Epithelial cell of esophagus (primary cell): ENCODE results near the gene P2RY2.

Experiments
- DNase-seq: peaks from one replicate; pipeline ENCODE4 v3.0.0; 2010; ENCODE audit warnings: low read depth
- H3K4me3 ChIP-seq: 2 replicates; pipeline ENCODE4 v1.5.1; 2011; ENCODE audit warnings: mild to moderate bottlenecking, low read length, control low read depth
- TF ChIP-seq, protein P1 (sequence below): IDR thresholded peaks from 2 replicates; pipeline ENCODE4 v1.5.1; 2011; ENCODE audit warnings: low read depth, mild to moderate bottlenecking, low read length, control low read depth, inconsistent platforms; ENCODE audit not compliant: insufficient read depth; ENCODE audit errors: missing control alignments

Gene P2RY2

DNA sequence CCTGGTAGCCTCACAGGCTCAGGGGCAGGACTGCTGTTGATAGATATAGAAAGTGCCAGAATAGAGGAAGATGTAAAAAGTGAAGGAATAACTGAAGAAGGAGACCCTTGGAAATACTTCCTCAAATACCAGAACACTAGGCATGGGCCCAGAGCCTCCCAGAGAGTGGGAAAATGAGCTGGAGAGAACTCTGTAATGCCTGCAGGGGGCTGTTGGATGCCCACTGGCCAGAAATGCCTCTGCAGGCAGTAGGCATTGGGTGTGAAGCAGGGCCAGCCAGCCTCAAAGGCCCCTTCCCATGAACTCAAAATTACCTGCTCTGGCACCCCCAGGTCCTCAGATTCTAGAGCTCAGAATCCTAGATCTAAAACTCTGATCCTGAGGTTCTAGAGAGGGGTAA is 15.1 kb downstream of the P2RY2 start:
- no peak for DNase-seq
- no peak overlapping the region for H3K4me3 ChIP-seq
- TF ChIP-seq, protein P1, sequence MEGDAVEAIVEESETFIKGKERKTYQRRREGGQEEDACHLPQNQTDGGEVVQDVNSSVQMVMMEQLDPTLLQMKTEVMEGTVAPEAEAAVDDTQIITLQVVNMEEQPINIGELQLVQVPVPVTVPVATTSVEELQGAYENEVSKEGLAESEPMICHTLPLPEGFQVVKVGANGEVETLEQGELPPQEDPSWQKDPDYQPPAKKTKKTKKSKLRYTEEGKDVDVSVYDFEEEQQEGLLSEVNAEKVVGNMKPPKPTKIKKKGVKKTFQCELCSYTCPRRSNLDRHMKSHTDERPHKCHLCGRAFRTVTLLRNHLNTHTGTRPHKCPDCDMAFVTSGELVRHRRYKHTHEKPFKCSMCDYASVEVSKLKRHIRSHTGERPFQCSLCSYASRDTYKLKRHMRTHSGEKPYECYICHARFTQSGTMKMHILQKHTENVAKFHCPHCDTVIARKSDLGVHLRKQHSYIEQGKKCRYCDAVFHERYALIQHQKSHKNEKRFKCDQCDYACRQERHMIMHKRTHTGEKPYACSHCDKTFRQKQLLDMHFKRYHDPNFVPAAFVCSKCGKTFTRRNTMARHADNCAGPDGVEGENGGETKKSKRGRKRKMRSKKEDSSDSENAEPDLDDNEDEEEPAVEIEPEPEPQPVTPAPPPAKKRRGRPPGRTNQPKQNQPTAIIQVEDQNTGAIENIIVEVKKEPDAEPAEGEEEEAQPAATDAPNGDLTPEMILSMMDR, result no peak

DNA sequence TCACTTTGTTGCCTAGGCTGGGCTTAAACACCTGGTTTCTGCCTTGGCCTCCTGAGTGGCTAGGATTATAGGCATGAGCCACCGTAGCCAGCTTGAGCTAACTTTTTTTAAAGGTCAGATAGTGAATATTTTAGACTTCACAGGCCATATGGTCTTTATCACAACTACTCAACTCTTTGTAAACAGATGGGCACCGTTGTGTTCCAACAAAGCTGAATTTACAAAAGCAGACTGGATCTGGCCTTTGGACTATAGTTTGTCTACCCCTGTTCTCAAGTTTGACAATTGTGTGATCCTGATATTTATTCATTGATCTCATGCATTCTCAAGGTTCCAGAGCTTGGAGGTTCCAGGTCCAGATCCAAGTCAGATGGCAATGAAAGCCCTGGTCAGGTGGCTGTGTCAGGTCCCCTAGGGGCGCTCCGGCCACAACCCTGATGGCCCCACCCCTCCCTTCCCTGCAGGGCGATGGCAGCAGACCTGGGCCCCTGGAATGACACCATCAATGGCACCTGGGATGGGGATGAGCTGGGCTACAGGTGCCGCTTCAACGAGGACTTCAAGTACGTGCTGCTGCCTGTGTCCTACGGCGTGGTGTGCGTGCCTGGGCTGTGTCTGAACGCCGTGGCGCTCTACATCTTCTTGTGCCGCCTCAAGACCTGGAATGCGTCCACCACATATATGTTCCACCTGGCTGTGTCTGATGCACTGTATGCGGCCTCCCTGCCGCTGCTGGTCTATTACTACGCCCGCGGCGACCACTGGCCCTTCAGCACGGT is 15.8 kb downstream of the P2RY2 start:
- H3K4me3 ChIP-seq, result no peak overlapping the region
- DNase-seq, result no peak
- TF ChIP-seq, protein P1, result no peak

DNA sequence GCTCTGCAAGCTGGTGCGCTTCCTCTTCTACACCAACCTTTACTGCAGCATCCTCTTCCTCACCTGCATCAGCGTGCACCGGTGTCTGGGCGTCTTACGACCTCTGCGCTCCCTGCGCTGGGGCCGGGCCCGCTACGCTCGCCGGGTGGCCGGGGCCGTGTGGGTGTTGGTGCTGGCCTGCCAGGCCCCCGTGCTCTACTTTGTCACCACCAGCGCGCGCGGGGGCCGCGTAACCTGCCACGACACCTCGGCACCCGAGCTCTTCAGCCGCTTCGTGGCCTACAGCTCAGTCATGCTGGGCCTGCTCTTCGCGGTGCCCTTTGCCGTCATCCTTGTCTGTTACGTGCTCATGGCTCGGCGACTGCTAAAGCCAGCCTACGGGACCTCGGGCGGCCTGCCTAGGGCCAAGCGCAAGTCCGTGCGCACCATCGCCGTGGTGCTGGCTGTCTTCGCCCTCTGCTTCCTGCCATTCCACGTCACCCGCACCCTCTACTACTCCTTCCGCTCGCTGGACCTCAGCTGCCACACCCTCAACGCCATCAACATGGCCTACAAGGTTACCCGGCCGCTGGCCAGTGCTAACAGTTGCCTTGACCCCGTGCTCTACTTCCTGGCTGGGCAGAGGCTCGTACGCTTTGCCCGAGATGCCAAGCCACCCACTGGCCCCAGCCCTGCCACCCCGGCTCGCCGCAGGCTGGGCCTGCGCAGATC is 16.5 kb downstream of the P2RY2 start:
- DNase-seq, result no peak
- no peak overlapping the region for H3K4me3 ChIP-seq
- TF ChIP-seq, protein P1, result no peak

DNA sequence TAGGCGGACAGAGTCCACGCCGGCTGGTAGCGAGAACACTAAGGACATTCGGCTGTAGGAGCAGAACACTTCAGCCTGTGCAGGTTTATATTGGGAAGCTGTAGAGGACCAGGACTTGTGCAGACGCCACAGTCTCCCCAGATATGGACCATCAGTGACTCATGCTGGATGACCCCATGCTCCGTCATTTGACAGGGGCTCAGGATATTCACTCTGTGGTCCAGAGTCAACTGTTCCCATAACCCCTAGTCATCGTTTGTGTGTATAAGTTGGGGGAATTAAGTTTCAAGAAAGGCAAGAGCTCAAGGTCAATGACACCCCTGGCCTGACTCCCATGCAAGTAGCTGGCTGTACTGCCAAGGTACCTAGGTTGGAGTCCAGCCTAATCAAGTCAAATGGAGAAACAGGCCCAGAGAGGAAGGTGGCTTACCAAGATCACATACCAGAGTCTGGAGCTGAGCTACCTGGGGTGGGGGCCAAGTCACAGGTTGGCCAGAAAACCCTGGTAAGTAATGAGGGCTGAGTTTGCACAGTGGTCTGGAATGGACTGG is 17.2 kb downstream of the P2RY2 start:
- no peak overlapping the region for H3K4me3 ChIP-seq
- DNase-seq, result no peak
- TF ChIP-seq, protein P1, result no peak

DNA sequence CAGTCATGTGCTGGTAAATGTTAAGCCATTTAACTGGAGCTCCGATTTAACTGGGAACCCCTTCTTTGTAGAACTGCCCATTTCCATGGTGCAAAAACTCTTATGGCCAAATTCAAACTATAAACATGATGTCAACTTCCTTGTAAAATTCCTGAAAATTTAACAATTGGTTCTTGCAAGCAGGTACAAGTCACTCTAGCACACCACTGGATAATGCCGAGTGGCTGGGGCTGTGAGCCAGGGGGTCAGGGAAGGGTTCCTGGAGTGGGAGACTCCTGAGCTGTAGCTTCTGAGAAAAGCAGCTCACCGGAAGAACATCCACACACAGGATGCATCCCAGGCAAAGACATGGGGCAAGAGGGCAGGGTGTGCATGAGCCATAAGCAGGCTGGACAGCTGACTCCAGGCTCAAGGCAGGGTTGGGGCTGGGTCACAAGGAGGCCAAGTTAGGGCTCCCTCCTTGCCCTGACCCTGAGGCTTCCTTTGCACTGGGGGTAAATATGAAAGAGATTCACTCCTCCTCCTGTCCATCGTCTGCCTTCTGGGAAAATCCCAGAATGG is 18.2 kb downstream of the P2RY2 start:
- TF ChIP-seq, protein P1, result no peak
- DNase-seq, result peak; percentile 42
- no peak overlapping the region for H3K4me3 ChIP-seq

DNA sequence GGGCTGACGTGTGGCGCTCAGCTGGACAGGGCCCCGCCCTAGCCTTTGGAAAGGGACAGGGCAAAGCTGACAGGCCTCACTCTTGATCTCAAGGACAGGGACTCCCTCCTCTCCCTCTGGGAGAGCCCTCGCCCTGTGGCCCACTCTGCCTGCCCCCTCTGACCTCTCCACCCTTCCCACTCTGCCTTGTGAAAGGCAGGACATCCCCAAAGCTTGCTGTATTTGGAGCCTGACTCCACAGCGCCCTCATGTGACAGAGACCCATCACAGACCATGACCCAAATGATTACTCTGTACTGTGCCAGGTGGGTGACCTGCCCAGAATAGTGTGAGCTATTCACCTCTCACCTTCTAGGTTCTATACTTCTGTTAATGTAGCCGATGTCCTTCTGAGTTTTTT is 18.8 kb downstream of the P2RY2 start:
- TF ChIP-seq, protein P1, result peak; percentile 83
- peak; percentile 66 for DNase-seq
- H3K4me3 ChIP-seq, result no peak overlapping the region
